HG02798 (cell line): ENCODE data around the gene RELA.
"Not testable (repeated sequence)": the region's sequence is repeated elsewhere in the genome, so short reads cannot be mapped to it uniquely, and the experiment has no call there.

Experiments
- ATAC-seq: cut with Tn5 transposase; IDR thresholded peaks from one replicate; pipeline ENCODE4 v1.9.1; 2021; ENCODE audit warnings: mild to moderate bottlenecking; ENCODE audit not compliant: unreplicated experiment, poor library complexity

The RELA gene

GRCh38 chr11:65650547-65651338 lies 12.0 kb downstream of the RELA start:
- no peak for ATAC-seq

- ATAC-seq = no peak
Observed at GRCh38 chr11:65649656-65650546, 12.8 kb downstream of the RELA start.

- ATAC-seq = no peak
Observed at GRCh38 chr11:65648997-65649493, 13.7 kb downstream of the RELA start.

GRCh38 chr11:65646958-65647701 lies 15.6 kb downstream of the RELA start:
- no peak for ATAC-seq

GRCh38 chr11:65646288-65646957 lies 16.3 kb downstream of the RELA start:
- no peak for ATAC-seq

- ATAC-seq = no peak
Observed at GRCh38 chr11:65645710-65646109, 17.0 kb downstream of the RELA start.

- no peak for ATAC-seq
Observed at GRCh38 chr11:65644837-65645236, 17.9 kb downstream of the RELA start.

GRCh38 chr11:65643971-65644370 lies 18.7 kb downstream of the RELA start:
- ATAC-seq = no peak

GRCh38 chr11:65642014-65642671 lies 20.6 kb downstream of the RELA start:
- no peak for ATAC-seq

GRCh38 chr11:65641297-65642013 lies 21.3 kb downstream of the RELA start:
- ATAC-seq = no peak

- no peak for ATAC-seq
Observed at GRCh38 chr11:65640483-65641296, 22.0 kb downstream of the RELA start.

GRCh38 chr11:65639623-65640482 lies 22.9 kb downstream of the RELA start:
- ATAC-seq = no peak

GRCh38 chr11:65639228-65639597 lies 23.5 kb downstream of the RELA start:
- not testable (repeated sequence) for ATAC-seq

- ATAC-seq = peak; percentile 58
Observed at GRCh38 chr11:65637794-65638419, 24.8 kb downstream of the RELA start, which contains the start of gene SIPA1. SIPA1 (plus strand) TSS chr11:65638101; CDS start chr11:65640922, 2,821 bp downstream.

GRCh38 chr11:65637032-65637557 lies 25.6 kb downstream of the RELA start:
- no peak for ATAC-seq
